GM19397 (cell line): ENCODE data around the gene NOTCH3.

ENCODE experiments used
- ATAC-seq: cut with Tn5 transposase; IDR thresholded peaks from one replicate; pipeline ENCODE4 v1.9.1; 2021; ENCODE audit warnings: mild to moderate bottlenecking, moderate library complexity; ENCODE audit not compliant: unreplicated experiment

NOTCH3 gene

DNA sequence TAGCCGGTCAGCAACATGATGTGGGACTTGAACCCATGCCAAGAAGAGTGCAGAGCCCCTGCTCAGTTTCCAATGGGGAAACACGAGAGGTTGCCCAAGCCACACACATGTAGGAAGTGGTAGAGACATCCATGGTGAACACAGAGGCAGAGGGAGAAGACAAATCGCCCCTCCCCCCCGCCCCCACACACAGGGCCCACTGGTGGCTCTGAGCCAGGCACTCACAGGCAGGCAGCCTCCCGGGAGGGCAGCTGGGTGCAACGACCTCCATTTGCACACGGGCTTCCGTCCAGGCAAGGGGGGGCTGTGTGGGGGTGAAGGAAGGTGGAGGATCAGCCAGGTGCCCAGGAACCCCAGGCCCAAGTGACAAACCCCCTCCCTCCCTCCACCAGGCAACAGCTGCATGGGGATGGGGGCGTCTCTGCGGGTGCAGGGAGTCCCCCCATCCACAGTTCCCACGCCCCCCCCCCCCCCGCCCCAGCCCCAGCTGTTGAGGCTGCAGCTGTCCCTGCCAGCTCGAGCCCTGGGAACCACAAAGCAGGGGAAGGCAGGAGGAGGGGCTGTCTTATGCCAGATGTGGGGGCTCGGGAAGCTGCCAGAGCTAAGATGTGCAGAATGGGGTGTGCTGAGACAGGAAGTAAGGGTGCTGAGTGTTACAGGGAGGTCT is 3.4 kb downstream of the NOTCH3 start:
- ATAC-seq: no peak

GRCh38 chr19:15196360-15197005 is 4.3 kb downstream of the NOTCH3 start:
- no peak for ATAC-seq

GRCh38 chr19:15195371-15196334 is 5.1 kb downstream of the NOTCH3 start:
- ATAC-seq: no peak

GRCh38 chr19:15194938-15195337 is 5.9 kb downstream of the NOTCH3 start:
- no peak for ATAC-seq

DNA sequence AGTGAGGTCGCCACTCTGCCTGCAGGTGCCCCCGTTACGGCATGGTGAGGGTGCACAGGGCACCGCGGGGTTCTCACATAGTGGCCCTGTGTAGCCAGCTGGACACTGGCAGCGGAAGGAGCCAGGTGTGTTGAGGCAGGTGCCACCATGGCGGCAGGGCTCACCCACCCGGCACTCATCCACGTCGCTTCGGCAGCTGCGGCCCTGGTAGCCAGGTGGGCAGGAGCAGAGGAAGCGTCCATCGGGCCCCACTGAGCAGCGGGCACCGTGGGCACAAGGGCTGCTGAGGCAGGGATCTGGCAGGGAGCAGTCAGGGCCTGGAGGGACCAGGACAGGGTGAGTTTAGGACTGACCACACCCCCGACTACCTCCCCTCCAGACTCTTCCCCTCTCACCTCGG is 8.8 kb downstream of the NOTCH3 start:
- no peak for ATAC-seq

GRCh38 chr19:15191514-15191913 is 9.3 kb downstream of the NOTCH3 start:
- ATAC-seq: no peak

- ATAC-seq: no peak
These were observed 11.9 kb downstream of the NOTCH3 start for GRCh38 chr19:15188851-15189250.

DNA sequence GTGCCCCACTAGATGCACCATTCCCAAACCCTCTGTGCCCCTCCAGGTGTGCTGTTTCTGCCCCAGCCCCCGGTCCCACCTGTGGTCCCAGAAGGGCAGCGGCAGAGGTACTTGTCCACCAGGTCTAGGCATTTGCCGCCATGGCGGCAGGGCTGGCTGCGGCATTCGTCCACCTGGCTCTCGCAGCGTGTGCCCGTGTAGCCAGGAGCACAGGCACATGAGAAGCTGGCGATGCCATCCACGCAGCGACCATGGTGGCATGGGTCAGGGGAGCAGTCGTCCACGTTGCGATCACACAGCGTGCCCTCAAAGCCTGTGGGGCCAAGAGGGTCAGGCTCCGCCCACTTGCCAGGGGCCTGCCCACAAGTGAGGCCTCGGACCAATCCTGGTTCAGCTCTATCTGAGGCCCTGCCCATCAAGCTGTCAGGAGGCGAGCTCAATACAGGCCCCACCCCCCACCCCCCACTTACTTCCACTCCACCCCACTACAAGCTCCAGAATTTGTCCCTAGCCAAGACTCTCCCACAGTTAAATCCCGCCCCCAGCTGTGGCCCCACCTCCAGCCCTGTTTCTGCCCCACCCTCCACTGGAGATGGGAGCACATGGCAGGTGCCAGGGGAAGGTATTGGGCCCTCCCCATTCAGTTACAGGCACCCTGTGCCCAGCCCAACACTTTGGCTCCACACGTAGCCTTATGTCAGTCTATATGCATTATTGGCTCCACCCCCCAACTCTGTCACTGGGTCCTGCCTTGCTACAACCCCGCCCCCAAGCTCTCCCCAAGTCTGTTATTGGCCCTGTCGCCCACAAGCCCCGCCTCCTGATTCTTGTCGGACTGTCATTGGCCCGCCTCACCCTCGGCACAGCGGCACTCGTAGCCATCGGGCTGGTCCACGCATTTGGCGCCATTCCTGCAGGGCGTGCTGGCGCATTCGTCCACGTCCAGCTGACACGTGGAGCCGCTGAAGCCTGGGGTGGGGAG is 13.5 kb downstream of the NOTCH3 start:
- ATAC-seq: no peak

GRCh38 chr19:15185188-15185587 is 15.6 kb downstream of the NOTCH3 start:
- ATAC-seq: no peak

GRCh38 chr19:15184776-15185175 is 16.0 kb downstream of the NOTCH3 start:
- no peak for ATAC-seq

DNA sequence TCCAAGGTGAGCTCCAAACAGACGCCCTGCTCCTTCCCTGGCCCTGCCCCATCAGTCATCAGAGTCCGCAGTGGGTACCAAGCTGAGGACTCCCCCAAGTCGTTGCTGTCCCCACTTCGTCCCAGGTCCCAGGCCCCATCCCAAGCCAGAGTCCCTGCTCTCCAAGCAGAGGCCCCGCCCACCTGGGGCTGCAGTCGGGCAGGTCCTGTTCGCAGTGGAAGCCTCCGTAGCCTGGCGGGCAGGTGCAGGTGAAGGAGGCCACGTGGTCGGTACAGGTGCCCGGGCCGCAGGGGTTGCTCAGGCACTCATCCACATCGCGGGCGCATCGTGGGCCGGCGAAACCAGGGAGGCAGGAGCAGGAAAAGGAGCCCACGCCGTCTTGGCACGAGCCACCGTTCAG is 19.4 kb downstream of the NOTCH3 start:
- no peak for ATAC-seq

GRCh38 chr19:15180451-15181390 is 20.1 kb downstream of the NOTCH3 start:
- no peak for ATAC-seq

GRCh38 chr19:15178629-15179308 is 22.0 kb downstream of the NOTCH3 start:
- no peak for ATAC-seq

DNA sequence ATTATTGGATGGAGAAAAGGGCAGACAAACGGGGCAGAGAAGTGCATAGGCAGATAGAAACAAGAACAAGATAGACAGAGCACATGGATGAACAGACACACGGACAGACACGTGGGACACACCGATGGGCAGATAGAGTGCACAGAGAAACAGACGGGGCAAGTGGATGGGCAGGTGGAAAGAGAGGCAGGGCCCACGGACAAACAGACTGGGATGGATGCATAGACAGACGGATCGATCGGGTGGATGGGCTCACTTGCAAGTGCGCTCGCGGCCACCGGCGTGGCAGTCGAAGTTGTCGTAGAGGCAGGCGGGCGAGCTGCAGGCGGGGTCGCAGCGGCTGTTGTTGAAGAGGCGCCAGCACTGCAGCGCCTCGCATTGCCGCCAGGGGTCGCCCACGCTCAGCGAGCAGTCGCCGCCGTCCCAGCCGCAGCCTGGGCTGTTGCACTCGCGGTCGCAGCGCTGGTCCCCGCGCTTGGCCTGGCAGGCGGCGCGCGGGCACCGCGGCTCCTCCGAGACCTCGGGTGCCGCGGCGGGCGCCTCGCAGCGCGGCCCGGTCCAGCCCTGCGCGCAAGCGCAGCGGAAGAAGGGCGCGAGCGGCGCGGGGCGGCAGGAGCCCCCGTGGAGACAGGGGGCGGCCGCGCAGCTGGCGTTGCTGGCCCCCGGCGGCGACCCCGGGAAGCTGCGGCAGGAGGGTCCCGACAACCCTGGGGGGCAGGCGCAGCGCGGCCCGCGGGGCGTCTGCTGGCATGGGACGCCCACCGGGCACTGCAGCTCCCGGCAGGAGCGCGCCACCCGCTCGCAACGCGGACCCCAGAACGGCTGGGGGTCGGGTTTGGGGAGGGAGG is 23.3 kb downstream of the NOTCH3 start:
- peak; percentile 78 for ATAC-seq

DNA sequence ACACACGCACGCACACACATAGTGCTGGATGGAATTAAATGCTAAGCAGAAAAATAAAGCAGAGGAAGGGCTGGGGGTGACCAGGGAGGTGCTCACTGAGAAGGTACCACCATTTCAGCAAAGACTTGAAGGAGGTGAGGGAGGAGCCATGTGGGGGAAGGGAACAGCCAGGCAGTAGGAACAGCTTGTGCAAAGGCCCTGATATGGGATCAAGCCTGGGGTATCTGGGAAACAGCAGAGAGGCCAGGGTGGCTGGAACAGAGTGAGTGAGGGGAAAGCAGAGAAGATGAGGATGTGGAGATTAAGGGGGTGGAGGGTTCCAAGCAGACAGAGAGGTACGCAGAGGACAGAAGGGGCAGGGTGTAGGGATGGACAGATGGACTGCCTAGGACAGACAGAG is 25.2 kb downstream of the NOTCH3 start:
- ATAC-seq: no peak

DNA sequence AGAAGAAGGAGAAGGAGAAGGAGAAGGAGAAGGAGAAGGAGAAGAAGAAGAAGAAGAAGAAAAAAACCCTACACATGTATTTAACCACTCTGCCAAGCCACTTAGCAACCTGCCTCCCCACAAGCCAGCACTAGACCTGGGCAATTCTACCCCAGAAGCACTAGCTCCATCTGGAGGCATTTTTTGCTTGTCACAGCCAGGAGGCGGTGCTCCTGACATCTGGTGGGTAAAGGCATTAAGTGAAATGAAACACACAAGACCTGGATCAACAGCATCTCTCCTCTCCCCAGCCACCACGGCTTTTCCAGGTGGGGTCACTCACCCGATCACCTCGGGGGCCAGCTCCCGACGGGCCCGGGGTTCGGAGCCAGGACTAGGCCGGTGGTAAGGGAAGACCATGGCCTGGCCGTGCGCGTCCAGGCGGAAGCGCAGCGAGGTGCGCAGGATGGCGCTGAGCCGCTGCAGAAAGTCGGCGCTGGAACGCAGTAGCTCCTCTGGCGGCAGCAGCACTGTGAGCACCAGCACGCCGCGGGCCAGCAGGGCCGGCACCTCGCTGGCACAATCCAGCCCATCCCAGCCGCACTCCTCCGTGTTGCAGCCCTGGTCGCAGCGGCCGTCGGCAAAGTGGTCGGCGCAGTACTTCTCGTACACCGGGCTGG is 26.9 kb downstream of the NOTCH3 start:
- ATAC-seq: no peak

GRCh38 chr19:15170345-15170744 is 30.4 kb downstream of the NOTCH3 start:
- no peak for ATAC-seq
